SH-SY5Y (cell line): ENCODE data around the gene CMSS1.

Experiments used
- GATA2 ChIP-seq: IDR thresholded peaks from 2 replicates; pipeline ENCODE4 v1.6.1; 2011; ENCODE audit warnings: mild to moderate bottlenecking, low read depth, low read length
- GATA3 ChIP-seq: IDR thresholded peaks from 2 replicates; pipeline ENCODE4 v1.6.1; 2011; ENCODE audit warnings: low read depth, mild to moderate bottlenecking, low read length, moderate library complexity

CMSS1 gene

DNA sequence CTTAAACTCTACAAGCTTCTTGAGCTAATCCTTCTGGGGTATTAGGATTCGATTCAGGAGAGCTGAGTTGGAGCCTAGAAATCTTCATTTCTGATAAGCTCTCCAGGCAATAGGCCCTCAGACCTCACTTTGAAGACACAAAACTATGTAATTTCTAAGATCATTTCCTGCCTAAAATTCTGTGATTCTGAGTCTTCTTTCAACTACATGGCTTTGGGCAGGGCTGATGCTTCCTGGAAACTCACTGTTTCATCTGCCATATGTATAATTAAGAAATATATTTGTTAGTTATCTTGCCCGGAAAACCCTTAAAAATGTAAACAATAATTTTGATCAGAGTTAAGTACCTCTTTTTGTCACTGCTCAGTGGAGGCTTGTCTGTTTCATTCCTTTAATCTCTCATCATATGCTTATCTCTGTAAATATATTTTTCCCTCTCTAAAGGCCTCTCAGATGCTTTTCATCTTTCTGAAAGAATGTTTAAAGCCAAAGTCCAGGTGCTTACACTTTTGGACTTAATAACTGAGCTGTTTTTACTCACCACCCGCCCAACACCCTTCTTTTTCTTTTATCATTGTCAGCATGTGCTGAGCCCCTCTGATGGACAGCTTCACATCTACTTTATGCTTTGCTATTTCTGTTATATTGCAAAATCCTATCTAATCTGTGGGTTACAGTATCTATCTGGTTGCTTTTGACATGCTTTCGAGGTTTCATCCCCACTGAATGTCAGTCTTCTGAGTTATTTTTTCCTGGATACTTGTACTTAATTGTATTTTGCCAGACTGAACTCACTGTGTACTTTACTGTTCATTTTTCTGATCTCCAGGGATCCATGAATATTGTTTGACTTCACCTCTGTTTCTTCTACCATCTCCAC lies 258.4 kb downstream of the CMSS1 start:
- TF ChIP-seq GATA2: no peak
- no peak for TF ChIP-seq GATA3

DNA sequence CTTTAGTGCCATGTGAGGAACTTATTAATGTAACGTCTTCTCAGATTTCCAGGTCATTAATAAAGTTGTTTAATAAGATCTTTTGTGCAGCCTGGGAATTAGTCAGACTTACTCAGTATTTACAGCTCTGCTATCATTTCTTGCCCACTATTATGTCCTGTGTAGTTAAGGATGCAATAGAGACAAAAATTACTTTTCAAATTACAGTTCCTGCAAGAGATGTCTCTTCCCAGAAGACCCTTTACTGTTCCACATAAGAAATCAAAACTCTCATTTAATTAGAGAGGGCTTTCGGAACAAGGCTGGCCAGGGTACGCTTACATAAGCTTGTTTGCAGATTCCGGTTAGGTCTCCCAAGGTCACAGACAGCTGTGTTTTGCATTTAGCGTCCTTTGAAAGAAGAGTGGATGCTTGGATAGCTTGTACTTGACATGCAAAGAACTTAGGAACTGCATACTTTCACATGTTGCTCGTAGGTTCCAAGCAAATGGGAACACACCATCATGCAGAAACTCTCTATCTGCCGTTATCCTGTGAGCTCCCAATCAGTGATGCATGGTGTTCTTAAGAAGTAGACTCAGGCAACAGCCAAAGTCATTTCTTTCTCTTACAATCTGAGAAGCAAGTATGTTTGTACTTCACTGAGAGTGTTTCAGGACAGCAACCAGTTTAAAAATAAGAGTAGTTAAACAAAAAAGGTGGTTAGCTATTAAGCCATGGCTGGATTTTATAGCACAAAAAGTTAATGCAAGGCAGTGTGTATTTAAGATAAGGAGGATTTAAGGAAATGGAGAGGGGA lies 259.3 kb downstream of the CMSS1 start:
- TF ChIP-seq GATA3 (no peak), GATA2 (no peak)

DNA sequence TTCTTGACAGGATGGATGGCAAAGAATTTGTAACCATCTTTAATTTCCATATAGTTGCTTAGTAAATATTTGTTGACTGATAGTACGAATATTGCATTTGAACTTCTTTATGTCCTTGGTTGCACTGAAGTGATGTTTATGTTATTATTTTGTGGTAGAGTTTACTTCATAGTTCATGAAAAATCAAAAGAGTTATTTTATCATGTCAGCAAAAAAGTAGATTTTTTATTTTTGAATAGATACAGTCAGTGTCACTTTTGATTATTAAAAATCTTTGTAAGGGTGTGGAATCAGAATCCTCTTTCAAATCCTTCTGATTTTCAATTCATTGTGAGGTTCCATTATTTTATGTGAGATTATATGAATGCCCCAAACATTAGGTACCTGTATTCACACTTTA lies 261.7 kb downstream of the CMSS1 start:
- TF ChIP-seq GATA2 (no peak), GATA3 (no peak)

DNA sequence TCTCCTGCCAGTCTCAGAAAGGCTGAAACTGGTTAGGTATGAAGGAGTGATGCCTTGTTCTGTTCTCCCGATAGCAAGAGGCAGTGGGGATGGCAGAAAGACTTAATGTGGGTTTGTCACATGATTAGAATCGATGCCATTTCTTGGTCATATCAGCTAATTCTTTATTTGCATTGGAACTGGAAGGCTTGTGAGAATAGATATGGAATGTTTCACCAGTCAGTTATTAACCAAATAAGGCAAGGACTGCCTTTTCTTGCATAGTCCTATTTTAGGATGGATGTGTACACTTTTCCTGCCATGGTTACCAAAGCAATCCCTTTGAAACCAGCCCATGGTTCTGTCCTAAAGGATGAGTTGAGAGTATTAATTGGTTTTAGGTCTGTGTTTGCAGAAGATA lies 262.9 kb downstream of the CMSS1 start:
- no peak for TF ChIP-seq GATA2

GRCh38 chr3:100081311-100081710 lies 263.6 kb downstream of the CMSS1 start:
- no peak for TF ChIP-seq GATA2
- TF ChIP-seq GATA3: no peak

DNA sequence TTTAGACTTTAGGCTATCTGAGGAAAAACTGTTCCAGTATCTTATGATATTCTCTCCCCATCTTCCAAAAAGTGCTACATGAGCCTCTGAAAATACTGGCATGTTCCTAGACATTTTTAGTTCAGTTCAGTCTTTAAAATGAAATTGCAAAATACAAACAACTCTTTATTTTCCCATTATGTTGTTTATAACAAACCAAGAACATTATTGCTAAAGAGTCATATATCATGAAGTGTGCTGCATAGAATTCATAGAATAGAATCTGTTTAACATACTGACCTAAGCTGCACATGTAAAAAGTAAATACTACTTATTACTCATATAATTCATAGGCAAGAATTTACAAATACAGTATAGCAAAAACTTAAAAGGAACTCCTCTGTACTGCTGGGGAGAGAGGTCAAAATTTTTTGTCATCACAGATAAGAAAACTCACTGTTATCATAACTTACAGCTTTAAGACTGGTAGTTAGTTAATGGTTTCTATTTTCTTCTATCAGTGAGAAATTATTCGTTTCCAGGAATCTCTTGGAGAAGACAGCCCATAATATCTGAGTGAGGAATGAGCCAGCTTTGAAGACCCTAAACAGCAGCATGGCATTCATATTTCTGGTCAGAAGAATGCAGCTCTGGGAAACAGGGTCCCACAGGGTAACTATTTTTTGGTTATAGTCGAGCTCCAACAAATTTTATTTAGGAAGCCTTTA lies 264.5 kb downstream of the CMSS1 start:
- TF ChIP-seq GATA3 (no peak), GATA2 (no peak)

GRCh38 chr3:100082714-100083113 lies 265.1 kb downstream of the CMSS1 start:
- no peak for TF ChIP-seq GATA3
- no peak for TF ChIP-seq GATA2

DNA sequence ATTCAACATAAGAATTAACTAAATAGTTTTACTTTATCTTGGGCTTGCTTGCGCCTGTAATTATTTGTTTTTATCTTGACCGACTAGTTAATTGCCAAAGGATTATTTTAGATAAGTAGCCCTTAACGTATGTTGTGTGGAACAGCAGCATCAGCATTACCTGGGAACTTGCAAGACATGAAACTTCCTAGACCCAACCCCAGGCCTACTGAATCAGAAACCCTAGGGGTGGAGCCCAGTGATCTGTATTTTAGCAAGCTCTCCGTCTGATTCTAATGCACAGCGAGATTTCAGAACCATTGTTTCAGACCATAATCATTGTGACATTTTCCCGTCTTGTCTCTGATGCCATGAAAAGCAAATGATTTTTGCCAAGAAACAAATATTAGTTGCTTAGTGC lies 265.5 kb downstream of the CMSS1 start:
- TF ChIP-seq GATA3 (no peak), GATA2 (no peak)

DNA sequence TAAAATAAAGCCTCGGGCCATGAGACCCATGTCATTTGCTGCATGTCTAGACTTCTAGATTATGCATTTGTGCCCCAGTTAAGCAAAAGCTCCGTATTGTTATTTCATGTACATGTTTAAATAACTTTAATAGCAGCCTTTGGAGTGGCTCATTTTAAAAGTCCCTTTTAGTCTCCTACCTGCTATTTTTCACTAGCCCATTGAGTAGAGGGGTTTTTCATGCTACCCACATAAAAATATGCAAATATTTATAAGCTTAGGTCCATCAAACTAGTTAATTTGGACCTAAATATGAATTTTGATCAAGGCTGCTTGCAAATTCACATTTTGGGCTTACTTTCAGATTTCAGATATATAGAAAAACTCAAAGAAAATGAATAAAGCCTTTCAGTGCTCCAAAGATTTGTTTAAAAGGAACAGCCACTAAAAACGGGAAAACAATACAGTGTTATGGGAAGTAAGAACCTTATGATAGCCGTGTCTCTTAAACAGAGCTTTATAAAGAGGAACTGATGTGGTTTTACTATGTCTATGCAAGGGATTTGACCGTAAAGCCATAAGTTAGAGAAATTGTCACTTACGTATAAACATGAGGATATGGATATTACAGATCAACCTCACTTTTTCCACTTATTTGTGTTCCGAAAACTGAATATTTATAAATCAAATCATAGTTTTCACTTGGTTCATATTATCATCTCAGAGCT lies 266.6 kb downstream of the CMSS1 start:
- TF ChIP-seq GATA2 (no peak), GATA3 (no peak)

GRCh38 chr3:100086401-100086800 lies 268.7 kb downstream of the CMSS1 start:
- TF ChIP-seq GATA3: no peak
- TF ChIP-seq GATA2: no peak

DNA sequence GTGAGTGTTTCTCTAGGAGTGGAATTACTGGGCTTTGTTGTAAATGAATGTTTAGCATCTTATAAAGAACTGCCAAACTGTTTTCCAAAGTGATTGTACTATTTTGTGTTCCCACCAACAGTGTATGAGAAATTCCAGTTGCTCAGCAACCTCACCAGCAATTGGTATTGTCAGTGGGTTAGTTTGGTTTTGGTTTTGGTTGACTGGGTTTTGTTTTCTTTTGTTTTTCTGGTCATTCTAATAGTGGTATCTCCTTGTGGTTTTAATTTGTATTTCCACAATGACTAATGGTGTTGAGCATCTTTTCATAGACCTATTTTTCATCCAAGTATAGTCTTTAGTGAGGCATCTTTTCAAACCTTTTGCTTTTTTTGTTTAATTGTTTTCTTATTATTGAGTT lies 269.5 kb downstream of the CMSS1 start:
- TF ChIP-seq GATA2 (no peak), GATA3 (no peak)

- no peak for TF ChIP-seq GATA3
- TF ChIP-seq GATA2: no peak
Measured at GRCh38 chr3:100088735-100089368, 271.2 kb downstream of the CMSS1 start.
